Measurements from ENCODE around the gene MSL1. TPM values are rescaled to one million over a fixed set of nuclear protein-coding genes. Genes with fewer than 3 reads are reported as not detected.

Gene MSL1
- total and polyA plus RNA-seq, 12 donors = 26.3 to 65.0 (median 40.4) TPM

DNA sequence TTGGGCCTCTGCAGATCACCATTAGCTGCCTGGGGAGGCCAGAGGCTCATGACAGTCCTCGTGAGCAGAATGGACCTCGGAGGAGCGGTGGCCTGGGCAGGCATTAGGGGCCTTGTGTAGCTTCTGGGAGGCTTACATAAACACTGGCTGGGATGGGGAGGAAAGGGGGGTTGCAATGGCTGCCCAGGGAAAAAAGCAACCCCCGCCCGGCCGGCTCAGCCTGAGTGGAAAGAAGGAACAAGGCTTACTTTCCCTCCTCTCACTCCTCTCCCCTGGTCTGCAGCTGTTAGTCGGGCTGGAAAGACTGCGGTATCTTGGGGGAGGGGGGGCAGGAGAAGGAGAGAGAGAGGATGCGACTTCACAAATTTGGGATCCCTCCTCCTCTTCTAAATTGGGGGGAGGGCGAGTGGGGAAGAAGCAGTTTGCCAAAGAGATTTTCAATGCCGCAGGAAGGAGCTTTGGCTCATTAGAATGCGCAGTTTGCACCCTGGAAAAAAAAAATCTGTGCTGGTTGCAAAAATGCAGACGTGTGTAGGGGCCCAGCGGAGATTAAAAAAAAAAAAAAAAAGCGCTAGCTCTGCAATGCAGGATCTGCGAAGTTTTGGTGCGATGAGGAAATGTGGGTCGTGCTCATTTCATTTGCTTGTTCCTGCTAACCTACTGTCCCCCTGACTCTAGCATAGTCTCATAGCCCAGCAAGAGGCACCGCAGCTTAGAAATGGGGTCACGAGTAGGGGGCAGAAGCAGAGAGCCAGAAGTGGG is 14.8 kb upstream of the MSL1 start:
- H3K36me3 ChIP-seq = no peaks in the 10 kb centered on the region
- H3K9me3 ChIP-seq = no peaks in the 10 kb centered on the region
- intact Hi-C loops (cut with DNase I) = no loop called here
- ATAC-seq = no peak
- TF ChIP-seq, protein P1, sequence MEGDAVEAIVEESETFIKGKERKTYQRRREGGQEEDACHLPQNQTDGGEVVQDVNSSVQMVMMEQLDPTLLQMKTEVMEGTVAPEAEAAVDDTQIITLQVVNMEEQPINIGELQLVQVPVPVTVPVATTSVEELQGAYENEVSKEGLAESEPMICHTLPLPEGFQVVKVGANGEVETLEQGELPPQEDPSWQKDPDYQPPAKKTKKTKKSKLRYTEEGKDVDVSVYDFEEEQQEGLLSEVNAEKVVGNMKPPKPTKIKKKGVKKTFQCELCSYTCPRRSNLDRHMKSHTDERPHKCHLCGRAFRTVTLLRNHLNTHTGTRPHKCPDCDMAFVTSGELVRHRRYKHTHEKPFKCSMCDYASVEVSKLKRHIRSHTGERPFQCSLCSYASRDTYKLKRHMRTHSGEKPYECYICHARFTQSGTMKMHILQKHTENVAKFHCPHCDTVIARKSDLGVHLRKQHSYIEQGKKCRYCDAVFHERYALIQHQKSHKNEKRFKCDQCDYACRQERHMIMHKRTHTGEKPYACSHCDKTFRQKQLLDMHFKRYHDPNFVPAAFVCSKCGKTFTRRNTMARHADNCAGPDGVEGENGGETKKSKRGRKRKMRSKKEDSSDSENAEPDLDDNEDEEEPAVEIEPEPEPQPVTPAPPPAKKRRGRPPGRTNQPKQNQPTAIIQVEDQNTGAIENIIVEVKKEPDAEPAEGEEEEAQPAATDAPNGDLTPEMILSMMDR (IDR thresholded peaks at IDR 0.05) = no peak
- peak; percentile 20 to 60 for DNase-seq
- H3K27me3 ChIP-seq = no peaks in the 10 kb centered on the region
- 43 to 52% methylated on average over 20 of the region's 20 CpGs for WGBS, 2 donors
- peak overlapping the region in 7 of 10 donors; percentile 5 to 33 (median 21) for H3K4me3 ChIP-seq
- H3K4me1 ChIP-seq = peaks cover 57 to 100% (median 94%) of the 10 kb centered on the region in 9 donors
- H3K27ac ChIP-seq = peak overlapping the region; percentile 77 to 99 (median 93)

DNA sequence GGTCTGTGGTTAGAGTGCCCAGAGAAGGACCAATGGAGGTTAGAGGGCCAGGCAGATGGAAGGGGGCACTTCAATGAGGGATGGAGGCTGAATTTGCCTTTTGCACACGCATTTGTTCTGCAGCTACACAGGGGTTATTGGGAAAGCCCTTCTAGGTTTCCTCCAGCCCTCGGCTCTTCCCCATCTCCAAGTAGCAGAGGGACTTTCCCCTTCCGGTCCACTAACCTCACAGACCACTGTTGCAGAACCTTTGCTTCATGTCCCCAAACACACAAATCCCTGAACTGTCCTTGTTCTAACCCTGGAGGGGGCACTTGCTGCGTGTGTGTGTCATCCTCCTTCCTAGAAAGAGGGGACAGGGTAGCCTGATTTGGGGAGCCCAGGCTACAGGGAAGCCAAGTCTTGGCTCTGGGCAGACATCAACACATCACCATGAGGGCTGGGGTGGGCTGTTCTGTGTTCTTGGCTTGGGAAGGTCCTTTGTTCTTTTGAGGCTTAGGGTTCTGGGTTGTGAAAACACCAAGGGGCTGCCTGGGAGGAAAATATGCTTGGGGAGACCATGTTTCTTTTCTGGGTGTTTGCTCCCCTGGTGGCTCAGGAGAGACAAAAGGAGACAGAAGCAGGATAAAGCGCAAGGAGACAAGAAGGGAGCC is 14.1 kb upstream of the MSL1 start:
- ATAC-seq = no peak
- TF ChIP-seq, protein P1 (IDR thresholded peaks at IDR 0.05) = peak in 1 of 9 donors; percentile 3
- H3K4me3 ChIP-seq = peak overlapping the region in 6 of 10 donors; percentile 0 to 33 (median 22)
- intact Hi-C loops (cut with DNase I) = loop anchor here in 1 of 10 donors (1.0 kb wide), 1 partner anchor 8 kb away; no protein-coding TSS in a partner anchor
- DNase-seq = peak in 1 of 2 donors; percentile 34
- WGBS, 2 donors = 34 to 35% methylated on average over 5 of the region's 5 CpGs
- peak overlapping the region; percentile 77 to 99 (median 93) for H3K27ac ChIP-seq
- no peaks in the 10 kb centered on the region for H3K9me3 ChIP-seq
- H3K4me1 ChIP-seq = peaks cover 58 to 100% (median 94%) of the 10 kb centered on the region in 9 donors
- no peaks in the 10 kb centered on the region for H3K27me3 ChIP-seq
- H3K36me3 ChIP-seq = no peaks in the 10 kb centered on the region

DNA sequence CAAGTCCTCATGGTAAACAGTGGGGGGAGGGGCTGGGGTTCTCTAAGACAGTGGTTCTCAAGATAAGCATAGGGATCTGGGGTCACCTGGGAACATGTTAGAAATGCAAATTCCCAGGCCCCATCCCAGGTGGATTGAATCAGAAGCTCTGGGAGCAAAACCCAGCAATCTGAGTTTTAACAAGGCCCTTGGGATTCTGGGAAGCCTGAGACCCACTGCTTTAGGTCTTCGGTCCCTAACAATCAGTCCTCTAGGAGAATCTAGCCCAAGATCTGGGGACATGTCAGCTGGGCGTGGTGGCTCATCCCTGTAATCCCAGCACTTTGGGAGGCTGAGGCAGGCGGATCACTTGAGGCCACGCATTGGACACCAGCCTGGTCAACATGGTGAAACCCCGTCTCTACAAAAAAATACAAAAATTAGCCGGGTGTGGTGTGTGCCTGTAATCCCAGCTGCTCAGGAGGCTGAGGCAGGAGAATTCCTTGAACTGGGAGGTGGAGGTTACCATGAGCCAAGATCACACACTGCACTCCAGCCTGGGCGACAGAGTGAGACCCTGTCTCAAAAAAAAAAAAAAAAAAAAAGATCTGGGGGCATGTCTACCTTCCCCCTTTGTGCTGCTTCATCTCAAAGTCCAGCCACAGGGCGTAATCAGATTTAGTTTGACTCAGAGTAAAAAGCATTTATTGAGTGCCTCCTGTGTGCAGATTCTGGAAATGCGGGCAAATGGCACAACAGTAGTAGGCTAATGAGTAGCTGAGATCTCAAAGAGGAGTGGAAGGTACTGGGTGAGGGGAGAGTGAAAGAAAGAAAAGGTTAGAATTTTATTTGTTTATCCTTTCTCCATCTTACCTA is 12.6 kb upstream of the MSL1 start:
- no peak for DNase-seq

More for the DNA sequence above, 12.6 kb upstream of the MSL1 start:
- H3K9me3 ChIP-seq = no peaks in the 10 kb centered on the region
- H3K4me3 ChIP-seq = peak overlapping the region in 1 of 10 donors; percentile 17
- no peaks in the 10 kb centered on the region for H3K27me3 ChIP-seq
- no peak for ATAC-seq
- TF ChIP-seq, protein P1 (IDR thresholded peaks at IDR 0.05) = peak in 2 of 9 donors; percentile 18 to 26
- WGBS, 2 donors = 79 to 88% methylated on average over 9 of the region's 9 CpGs
- peaks cover 57 to 100% (median 94%) of the 10 kb centered on the region in 9 donors for H3K4me1 ChIP-seq
- H3K27ac ChIP-seq = peak overlapping the region; percentile 77 to 99 (median 93)
- no peaks in the 10 kb centered on the region for H3K36me3 ChIP-seq
- intact Hi-C loops (cut with DNase I) = loop anchor here in 1 of 10 donors (1.0 kb wide), 1 partner anchor 10 kb away; no protein-coding TSS in a partner anchor
